Measurements from ENCODE around the gene RSPO3. TPM values are rescaled to one million over a fixed set of nuclear protein-coding genes. Genes with fewer than 3 reads are reported as not detected.
"Not testable (repeated sequence)": the region's sequence is repeated elsewhere in the genome, so short reads cannot be mapped to it uniquely, and the experiment has no call there.

RSPO3 gene
- total RNA-seq, 1 donor from 2014 or later: 0.92 TPM

- ATAC-seq (no peak), DNase-seq (ENCODE audit: missing footprints) (no peak)
- intact Hi-C loops (cut with DNase I): loop anchor here (5.0 kb wide), 1 partner anchor 383 kb away; no protein-coding TSS in a partner anchor
These were observed 72.1 kb downstream of the RSPO3 start for GRCh38 chr6:127190552-127190951.

- DNase-seq (ENCODE audit: missing footprints) (no peak), ATAC-seq (no peak)
- intact Hi-C loops (cut with DNase I): loop anchor here (5.0 kb wide), 1 partner anchor 384 kb away; no protein-coding TSS in a partner anchor
These were observed 73.2 kb downstream of the RSPO3 start for GRCh38 chr6:127191716-127192115.

- peak; percentile 79 for ATAC-seq
- DNase-seq (ENCODE audit: missing footprints): no peak
- intact Hi-C loops (cut with DNase I): loop anchor here (5.0 kb wide), 1 partner anchor 386 kb away; no protein-coding TSS in a partner anchor
These were observed 74.6 kb downstream of the RSPO3 start for GRCh38 chr6:127192911-127193541.

- DNase-seq (ENCODE audit: missing footprints): no peak
- intact Hi-C loops (cut with DNase I): no loop called here
- ATAC-seq: no peak
These were observed 77.4 kb downstream of the RSPO3 start for GRCh38 chr6:127195833-127196232.

- intact Hi-C loops (cut with DNase I): no loop called here
- DNase-seq (ENCODE audit: missing footprints) (no peak), ATAC-seq (peak; percentile 93)
These were observed 80.1 kb downstream of the RSPO3 start for GRCh38 chr6:127198549-127198948.

- intact Hi-C loops (cut with DNase I): no loop called here
- DNase-seq (ENCODE audit: missing footprints) (no peak), ATAC-seq (no peak)
These were observed 81.0 kb downstream of the RSPO3 start for GRCh38 chr6:127199470-127199869.

GRCh38 chr6:127200114-127200513, 81.6 kb downstream of the RSPO3 start:
- ATAC-seq (no peak), DNase-seq (ENCODE audit: missing footprints) (no peak)
- intact Hi-C loops (cut with DNase I): no loop called here

- intact Hi-C loops (cut with DNase I): no loop called here
- no peak for DNase-seq (ENCODE audit: missing footprints)
- no peak for ATAC-seq
These were observed 82.8 kb downstream of the RSPO3 start for GRCh38 chr6:127201321-127201720.

- ATAC-seq: no peak
- no peak for DNase-seq (ENCODE audit: missing footprints)
- intact Hi-C loops (cut with DNase I): no loop called here
These were observed 84.2 kb downstream of the RSPO3 start for GRCh38 chr6:127202676-127203075.

GRCh38 chr6:127204281-127204680, 85.8 kb downstream of the RSPO3 start:
- intact Hi-C loops (cut with DNase I): no loop called here
- ATAC-seq: no peak
- no peak for DNase-seq (ENCODE audit: missing footprints)

GRCh38 chr6:127205036-127205435, 86.6 kb downstream of the RSPO3 start:
- ATAC-seq (no peak), DNase-seq (ENCODE audit: missing footprints) (no peak)
- intact Hi-C loops (cut with DNase I): no loop called here

GRCh38 chr6:127206531-127207095, 88.1 kb downstream of the RSPO3 start:
- DNase-seq (ENCODE audit: missing footprints) (no peak), ATAC-seq (no peak)
- intact Hi-C loops (cut with DNase I): no loop called here

GRCh38 chr6:127207591-127208120, 89.2 kb downstream of the RSPO3 start:
- intact Hi-C loops (cut with DNase I): no loop called here
- no peak for ATAC-seq

GRCh38 chr6:127210725-127211124, 92.3 kb downstream of the RSPO3 start:
- DNase-seq (ENCODE audit: missing footprints): no peak
- ATAC-seq: no peak
- intact Hi-C loops (cut with DNase I): no loop called here

More at GRCh38 chr6:127207591-127208120, 89.2 kb downstream of the RSPO3 start:
- DNase-seq (ENCODE audit: missing footprints): no peak

- no peak for ATAC-seq
- DNase-seq (ENCODE audit: missing footprints): no peak
- intact Hi-C loops (cut with DNase I): no loop called here
These were observed 93.9 kb downstream of the RSPO3 start for GRCh38 chr6:127212376-127212775.

GRCh38 chr6:127214032-127214431, 95.6 kb downstream of the RSPO3 start:
- intact Hi-C loops (cut with DNase I); ATAC-seq; DNase-seq (ENCODE audit: missing footprints): not testable (repeated sequence)

- ATAC-seq; intact Hi-C loops (cut with DNase I): not testable (repeated sequence)
- DNase-seq (ENCODE audit: missing footprints): peak; percentile 67
These were observed 96.1 kb downstream of the RSPO3 start for GRCh38 chr6:127214531-127214930.

- ATAC-seq (no peak), DNase-seq (ENCODE audit: missing footprints) (no peak)
- intact Hi-C loops (cut with DNase I): no loop called here
These were observed 97.5 kb downstream of the RSPO3 start for GRCh38 chr6:127215931-127216330.

- ATAC-seq: no peak
- DNase-seq (ENCODE audit: missing footprints): no peak
- intact Hi-C loops (cut with DNase I): no loop called here
These were observed 98.6 kb downstream of the RSPO3 start for GRCh38 chr6:127216810-127217789.

Data from Right ventricle myocardium inferior (tissue), 1 donor.